GM12878 (cell line): ENCODE measurements around the gene ZNF506. TPM values are rescaled to one million over a fixed set of nuclear protein-coding genes. Genes with fewer than 3 reads are reported as not detected.

Experiments
- CBFB ChIP-seq: IDR thresholded peaks from 2 replicates; pipeline ENCODE4 v1.6.1; 2016; ENCODE audit warnings: antibody characterized with exemption, low read depth
- CBX5 ChIP-seq: sonication (generic); IDR thresholded peaks from 2 replicates; pipeline ENCODE4 v1.6.1; 2016; ENCODE audit warnings: low read depth, moderate library complexity, mild to moderate bottlenecking, inconsistent platforms
- EED ChIP-seq: sonication (generic); IDR thresholded peaks from 2 replicates; pipeline ENCODE4 v1.6.1; 2016; ENCODE audit warnings: antibody characterized with exemption, low read depth
- GABPA ChIP-seq: IDR thresholded peaks from 2 replicates; pipeline ENCODE4 v1.6.1; 2014; ENCODE audit warnings: antibody characterized with exemption, low read depth, mild to moderate bottlenecking, inconsistent platforms
- HDGF ChIP-seq: fragments of 450-650 bp; IDR thresholded peaks from 2 replicates; pipeline ENCODE4 v1.6.1; 2016; ENCODE audit warnings: antibody characterized with exemption
- PAX8 ChIP-seq: fragments of 450-650 bp; IDR thresholded peaks from 2 replicates; pipeline ENCODE4 v1.6.1; 2017; ENCODE audit warnings: mild to moderate bottlenecking, moderate library complexity
- PML ChIP-seq: IDR thresholded peaks from 2 replicates; pipeline ENCODE4 v1.6.1; 2012; ENCODE audit warnings: low read length, inconsistent platforms
- POLR2AphosphoS5 ChIP-seq: IDR thresholded peaks from 2 replicates; pipeline ENCODE4 v1.6.1; 2011; ENCODE audit warnings: mild to moderate bottlenecking, low read length, inconsistent platforms
- RAD51 ChIP-seq: fragments of 450-650 bp; IDR thresholded peaks from 2 replicates; pipeline ENCODE4 v1.6.1; 2016; ENCODE audit warnings: moderate library complexity, mild to moderate bottlenecking, inconsistent platforms
- RUNX3 ChIP-seq: IDR thresholded peaks from 2 replicates; pipeline ENCODE4 v1.6.1; 2012; ENCODE audit warnings: low read length, inconsistent platforms
- SPI1 ChIP-seq: IDR thresholded peaks from 2 replicates; pipeline ENCODE4 v1.6.1; 2011; ENCODE audit warnings: low read depth, mild to moderate bottlenecking, low read length, moderate library complexity, borderline replicate concordance; ENCODE audit not compliant: insufficient read depth
- SREBF2 ChIP-seq: IDR thresholded peaks from 2 replicates; pipeline ENCODE4 v1.6.1; 2012; ENCODE audit warnings: mild to moderate bottlenecking, low read length
- TARDBP ChIP-seq: IDR thresholded peaks from 2 replicates; pipeline ENCODE4 v1.6.1; 2016; ENCODE audit warnings: borderline replicate concordance
- ZNF384 ChIP-seq: IDR thresholded peaks from 2 replicates; pipeline ENCODE4 v1.6.1; 2012; ENCODE audit warnings: low read depth, mild to moderate bottlenecking, low read length, improper control_type of control experiment, borderline replicate concordance
- polyA plus RNA-seq, 11 experiments: library from polyadenylated mRNA; depleted of rRNA in 4 of 11; unstranded in 6 of 11; stranded (reverse) in 5 of 11; fragments of >200 nt; fragmentation: Nextera tagmentation in 4 of 11; fragmentation: Illumina TruSeq in 1 of 11; extraction: Ambion mirVana in 4 of 11; extraction: Trizol in 1 of 11; gene quantifications; 1 replicate in 1 of 11; 2 replicates in 10 of 11; pipeline versions ENCODE4 v1.2.1 to v1.2.3, GENCODE V29; 2011 to 2016; ENCODE audit warnings: inconsistent platforms in 2 of 11, missing spikeins in 2 of 11, low read depth in 1 of 11
- total RNA-seq, 4 experiments: library from RNA; depleted of rRNA in 3 of 4; stranded (reverse); fragments of >200 nt in 3 of 4; fragmentation: Illumina TruSeq in 1 of 4; extraction: Trizol in 1 of 4; gene quantifications; 2 replicates each; pipeline versions ENCODE4 v1.2.1 to v1.2.3, GENCODE V29; 2013 to 2021
- TF ChIP-seq, protein P1 (sequence below): fragments of 450-650 bp; IDR thresholded peaks from 2 replicates; pipeline ENCODE4 v1.6.1; 2018; ENCODE audit warnings: borderline replicate concordance, mild to moderate bottlenecking; ENCODE audit not compliant: partially characterized antibody
- TF ChIP-seq, protein P2 (sequence below): fragments of 450-650 bp; IDR thresholded peaks from 2 replicates; pipeline ENCODE4 v1.6.1; 2017; ENCODE audit warnings: mild to moderate bottlenecking, moderate library complexity
- TF ChIP-seq, protein P3 (sequence below): fragments of 450-650 bp; IDR thresholded peaks from 2 replicates; pipeline ENCODE4 v1.6.1; 2017; ENCODE audit warnings: low read depth, mild to moderate bottlenecking, moderate library complexity
- TF ChIP-seq, protein P4 (sequence below): fragments of 450-650 bp; formaldehyde crosslinking; IDR thresholded peaks from 2 replicates; pipeline ENCODE4 v1.4.0; 2020; ENCODE audit warnings: mild to moderate bottlenecking, moderate library complexity

Gene ZNF506
- total and polyA plus RNA-seq, 10 of the 15 experiments (the other 5 are each of a cell fraction or from before 2014, with no cell fraction given), result 3.5 to 12.0 (median 7.9) TPM

DNA sequence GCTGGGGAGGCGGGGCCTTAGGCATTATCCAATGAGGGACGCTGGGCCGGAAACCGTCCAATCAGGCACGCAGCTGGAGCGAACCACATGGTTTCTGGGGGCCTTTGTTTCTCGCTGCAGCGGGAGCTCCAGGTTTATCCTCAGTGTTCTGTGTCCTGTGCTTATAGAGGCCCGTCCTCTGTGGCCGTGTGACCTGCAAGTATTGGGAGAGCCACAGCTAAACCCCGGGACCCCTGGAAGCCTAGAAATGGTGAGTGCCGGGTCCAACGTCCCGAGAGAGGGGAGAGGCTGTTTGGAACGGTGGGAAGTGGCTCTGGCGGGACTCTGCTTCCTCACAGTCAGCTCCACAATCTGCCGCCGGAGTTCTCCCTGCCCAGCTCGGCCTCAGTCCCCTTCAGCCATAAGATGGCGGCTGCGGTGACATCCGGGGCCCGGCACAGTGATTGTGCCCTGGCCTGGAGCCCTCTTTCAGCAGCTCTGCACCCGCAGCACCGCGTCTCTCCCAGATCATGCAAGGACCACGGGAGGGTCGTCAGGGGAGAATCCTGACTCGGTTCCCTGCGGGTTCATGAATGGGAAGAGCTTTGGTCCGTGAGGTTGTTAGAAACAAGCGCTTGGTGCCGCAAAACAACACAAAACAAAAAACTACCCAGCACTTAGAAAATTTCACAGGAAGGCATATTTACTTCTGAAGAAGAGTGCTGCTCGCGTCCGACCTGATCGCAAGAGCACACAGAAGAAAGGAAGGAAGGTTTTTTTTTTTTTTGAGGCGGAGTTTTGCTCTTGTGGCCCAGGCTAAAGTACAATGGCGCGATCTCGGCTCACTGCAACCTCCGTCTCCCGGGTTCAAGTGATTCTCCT lies 44.4 kb upstream of the ZNF506 start, which contains the start of gene ZNF253 (continued):
- 0 out of 2 replicates have a peak, but pooled peaks have one; percentile 16 for TF ChIP-seq GABPA
- TF ChIP-seq RAD51, result peak; percentile 69
- TF ChIP-seq, protein P1, sequence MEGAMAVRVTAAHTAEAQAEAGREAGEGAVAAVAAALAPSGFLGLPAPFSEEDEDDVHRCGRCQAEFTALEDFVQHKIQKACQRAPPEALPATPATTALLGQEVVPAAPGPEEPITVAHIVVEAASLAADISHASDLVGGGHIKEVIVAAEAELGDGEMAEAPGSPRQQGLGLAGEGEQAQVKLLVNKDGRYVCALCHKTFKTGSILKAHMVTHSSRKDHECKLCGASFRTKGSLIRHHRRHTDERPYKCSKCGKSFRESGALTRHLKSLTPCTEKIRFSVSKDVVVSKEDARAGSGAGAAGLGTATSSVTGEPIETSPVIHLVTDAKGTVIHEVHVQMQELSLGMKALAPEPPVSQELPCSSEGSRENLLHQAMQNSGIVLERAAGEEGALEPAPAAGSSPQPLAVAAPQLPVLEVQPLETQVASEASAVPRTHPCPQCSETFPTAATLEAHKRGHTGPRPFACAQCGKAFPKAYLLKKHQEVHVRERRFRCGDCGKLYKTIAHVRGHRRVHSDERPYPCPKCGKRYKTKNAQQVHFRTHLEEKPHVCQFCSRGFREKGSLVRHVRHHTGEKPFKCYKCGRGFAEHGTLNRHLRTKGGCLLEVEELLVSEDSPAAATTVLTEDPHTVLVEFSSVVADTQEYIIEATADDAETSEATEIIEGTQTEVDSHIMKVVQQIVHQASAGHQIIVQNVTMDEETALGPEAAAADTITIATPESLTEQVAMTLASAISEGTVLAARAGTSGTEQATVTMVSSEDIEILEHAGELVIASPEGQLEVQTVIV, result no peak
- TF ChIP-seq SPI1, result 0 out of 2 replicates have a peak, but pooled peaks have one; percentile 7
- no peak; the same call in 1 of the 2 replicates for TF ChIP-seq CBFB
- 0 out of 2 replicates have a peak, but pooled peaks have one; percentile 27 for TF ChIP-seq HDGF
- TF ChIP-seq RUNX3, result peak; percentile 25; the same call in 1 of the 2 replicates
- TF ChIP-seq, protein P2, sequence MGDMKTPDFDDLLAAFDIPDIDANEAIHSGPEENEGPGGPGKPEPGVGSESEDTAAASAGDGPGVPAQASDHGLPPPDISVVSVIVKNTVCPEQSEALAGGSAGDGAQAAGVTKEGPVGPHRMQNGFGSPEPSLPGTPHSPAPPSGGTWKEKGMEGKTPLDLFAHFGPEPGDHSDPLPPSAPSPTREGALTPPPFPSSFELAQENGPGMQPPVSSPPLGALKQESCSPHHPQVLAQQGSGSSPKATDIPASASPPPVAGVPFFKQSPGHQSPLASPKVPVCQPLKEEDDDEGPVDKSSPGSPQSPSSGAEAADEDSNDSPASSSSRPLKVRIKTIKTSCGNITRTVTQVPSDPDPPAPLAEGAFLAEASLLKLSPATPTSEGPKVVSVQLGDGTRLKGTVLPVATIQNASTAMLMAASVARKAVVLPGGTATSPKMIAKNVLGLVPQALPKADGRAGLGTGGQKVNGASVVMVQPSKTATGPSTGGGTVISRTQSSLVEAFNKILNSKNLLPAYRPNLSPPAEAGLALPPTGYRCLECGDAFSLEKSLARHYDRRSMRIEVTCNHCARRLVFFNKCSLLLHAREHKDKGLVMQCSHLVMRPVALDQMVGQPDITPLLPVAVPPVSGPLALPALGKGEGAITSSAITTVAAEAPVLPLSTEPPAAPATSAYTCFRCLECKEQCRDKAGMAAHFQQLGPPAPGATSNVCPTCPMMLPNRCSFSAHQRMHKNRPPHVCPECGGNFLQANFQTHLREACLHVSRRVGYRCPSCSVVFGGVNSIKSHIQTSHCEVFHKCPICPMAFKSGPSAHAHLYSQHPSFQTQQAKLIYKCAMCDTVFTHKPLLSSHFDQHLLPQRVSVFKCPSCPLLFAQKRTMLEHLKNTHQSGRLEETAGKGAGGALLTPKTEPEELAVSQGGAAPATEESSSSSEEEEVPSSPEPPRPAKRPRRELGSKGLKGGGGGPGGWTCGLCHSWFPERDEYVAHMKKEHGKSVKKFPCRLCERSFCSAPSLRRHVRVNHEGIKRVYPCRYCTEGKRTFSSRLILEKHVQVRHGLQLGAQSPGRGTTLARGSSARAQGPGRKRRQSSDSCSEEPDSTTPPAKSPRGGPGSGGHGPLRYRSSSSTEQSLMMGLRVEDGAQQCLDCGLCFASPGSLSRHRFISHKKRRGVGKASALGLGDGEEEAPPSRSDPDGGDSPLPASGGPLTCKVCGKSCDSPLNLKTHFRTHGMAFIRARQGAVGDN, result peak; percentile 42; the same call in 1 of the 2 replicates
- no peak for TF ChIP-seq SREBF2
- TF ChIP-seq, protein P3, sequence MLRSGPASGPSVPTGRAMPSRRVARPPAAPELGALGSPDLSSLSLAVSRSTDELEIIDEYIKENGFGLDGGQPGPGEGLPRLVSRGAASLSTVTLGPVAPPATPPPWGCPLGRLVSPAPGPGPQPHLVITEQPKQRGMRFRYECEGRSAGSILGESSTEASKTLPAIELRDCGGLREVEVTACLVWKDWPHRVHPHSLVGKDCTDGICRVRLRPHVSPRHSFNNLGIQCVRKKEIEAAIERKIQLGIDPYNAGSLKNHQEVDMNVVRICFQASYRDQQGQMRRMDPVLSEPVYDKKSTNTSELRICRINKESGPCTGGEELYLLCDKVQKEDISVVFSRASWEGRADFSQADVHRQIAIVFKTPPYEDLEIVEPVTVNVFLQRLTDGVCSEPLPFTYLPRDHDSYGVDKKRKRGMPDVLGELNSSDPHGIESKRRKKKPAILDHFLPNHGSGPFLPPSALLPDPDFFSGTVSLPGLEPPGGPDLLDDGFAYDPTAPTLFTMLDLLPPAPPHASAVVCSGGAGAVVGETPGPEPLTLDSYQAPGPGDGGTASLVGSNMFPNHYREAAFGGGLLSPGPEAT, result peak; percentile 57
- TF ChIP-seq TARDBP, result peak; percentile 60; the same call in 1 of the 2 replicates
- TF ChIP-seq EED, result peak; percentile 35; the same call in 1 of the 2 replicates
- TF ChIP-seq PAX8, result no peak
- TF ChIP-seq PML, result peak; percentile 68
- 0 out of 2 replicates have a peak, but pooled peaks have one; percentile 68 for TF ChIP-seq CBX5
- TF ChIP-seq POLR2AphosphoS5, result peak; percentile 93
- TF ChIP-seq, protein P4, sequence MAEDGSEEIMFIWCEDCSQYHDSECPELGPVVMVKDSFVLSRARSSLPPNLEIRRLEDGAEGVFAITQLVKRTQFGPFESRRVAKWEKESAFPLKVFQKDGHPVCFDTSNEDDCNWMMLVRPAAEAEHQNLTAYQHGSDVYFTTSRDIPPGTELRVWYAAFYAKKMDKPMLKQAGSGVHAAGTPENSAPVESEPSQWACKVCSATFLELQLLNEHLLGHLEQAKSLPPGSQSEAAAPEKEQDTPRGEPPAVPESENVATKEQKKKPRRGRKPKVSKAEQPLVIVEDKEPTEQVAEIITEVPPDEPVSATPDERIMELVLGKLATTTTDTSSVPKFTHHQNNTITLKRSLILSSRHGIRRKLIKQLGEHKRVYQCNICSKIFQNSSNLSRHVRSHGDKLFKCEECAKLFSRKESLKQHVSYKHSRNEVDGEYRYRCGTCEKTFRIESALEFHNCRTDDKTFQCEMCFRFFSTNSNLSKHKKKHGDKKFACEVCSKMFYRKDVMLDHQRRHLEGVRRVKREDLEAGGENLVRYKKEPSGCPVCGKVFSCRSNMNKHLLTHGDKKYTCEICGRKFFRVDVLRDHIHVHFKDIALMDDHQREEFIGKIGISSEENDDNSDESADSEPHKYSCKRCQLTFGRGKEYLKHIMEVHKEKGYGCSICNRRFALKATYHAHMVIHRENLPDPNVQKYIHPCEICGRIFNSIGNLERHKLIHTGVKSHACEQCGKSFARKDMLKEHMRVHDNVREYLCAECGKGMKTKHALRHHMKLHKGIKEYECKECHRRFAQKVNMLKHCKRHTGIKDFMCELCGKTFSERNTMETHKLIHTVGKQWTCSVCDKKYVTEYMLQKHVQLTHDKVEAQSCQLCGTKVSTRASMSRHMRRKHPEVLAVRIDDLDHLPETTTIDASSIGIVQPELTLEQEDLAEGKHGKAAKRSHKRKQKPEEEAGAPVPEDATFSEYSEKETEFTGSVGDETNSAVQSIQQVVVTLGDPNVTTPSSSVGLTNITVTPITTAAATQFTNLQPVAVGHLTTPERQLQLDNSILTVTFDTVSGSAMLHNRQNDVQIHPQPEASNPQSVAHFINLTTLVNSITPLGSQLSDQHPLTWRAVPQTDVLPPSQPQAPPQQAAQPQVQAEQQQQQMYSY (CRISPR knock-in tag), result no peak
- peak; percentile 54; the same call in 1 of the 2 replicates for TF ChIP-seq ZNF384
